ENCODE measurements around the gene RPL28.

- no peak for TF ChIP-seq EZH2 (IDR thresholded peaks at IDR 0.05; ENCODE audit: borderline replicate concordance, low read depth, low read length, severe bottlenecking)
- TF ChIP-seq CTCF (IDR thresholded peaks at IDR 0.05; ENCODE audit: borderline replicate concordance, extremely low read depth, low read length, poor library complexity, severe bottlenecking) = no peak
These were observed 39.7 kb upstream of the RPL28 start for GRCh38 chr19:55345818-55346724.
